GM18498 (cell line): ENCODE data around the gene TMEM86A.

ENCODE experiments used
- ATAC-seq: cut with Tn5 transposase; IDR thresholded peaks from one replicate; pipeline ENCODE4 v1.9.1; 2021; ENCODE audit warnings: mild to moderate bottlenecking, moderate library complexity; ENCODE audit not compliant: unreplicated experiment

The TMEM86A gene

GRCh38 chr11:18722293-18722637, 23.7 kb downstream of the TMEM86A start:
- peak; percentile 11 for ATAC-seq

- ATAC-seq = no peak
Measured at GRCh38 chr11:18723991-18724390, 25.4 kb downstream of the TMEM86A start.

DNA sequence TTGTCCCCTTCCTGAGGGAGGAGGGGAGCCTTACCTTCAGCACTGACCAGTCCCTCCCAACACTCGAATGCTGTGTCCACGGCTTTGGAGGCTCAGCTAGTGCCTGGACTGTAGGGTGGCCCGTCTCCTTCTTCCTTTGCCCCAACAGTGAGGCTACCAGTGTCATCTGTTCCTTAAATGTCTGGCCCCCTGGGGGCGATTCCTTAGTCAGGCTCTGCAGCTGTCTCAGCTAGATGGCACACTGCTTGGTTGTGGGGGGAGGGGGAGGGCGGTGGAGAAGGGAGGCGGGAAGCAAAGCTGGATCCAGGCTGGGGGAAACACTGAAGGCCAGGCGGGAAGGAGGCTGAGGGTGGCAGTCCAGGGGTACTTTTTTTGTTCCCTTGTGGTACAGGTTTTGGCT, 27.5 kb downstream of the TMEM86A start, which contains the start of gene IGSF22:
Gene IGSF22 (minus strand): TSS at position 149 of the 400 bp plus-strand sequence. CDS start 1,952 bp downstream, outside the sequence.
- no peak for ATAC-seq

GRCh38 chr11:18727479-18728236, 29.1 kb downstream of the TMEM86A start:
- peak; percentile 64 for ATAC-seq

DNA sequence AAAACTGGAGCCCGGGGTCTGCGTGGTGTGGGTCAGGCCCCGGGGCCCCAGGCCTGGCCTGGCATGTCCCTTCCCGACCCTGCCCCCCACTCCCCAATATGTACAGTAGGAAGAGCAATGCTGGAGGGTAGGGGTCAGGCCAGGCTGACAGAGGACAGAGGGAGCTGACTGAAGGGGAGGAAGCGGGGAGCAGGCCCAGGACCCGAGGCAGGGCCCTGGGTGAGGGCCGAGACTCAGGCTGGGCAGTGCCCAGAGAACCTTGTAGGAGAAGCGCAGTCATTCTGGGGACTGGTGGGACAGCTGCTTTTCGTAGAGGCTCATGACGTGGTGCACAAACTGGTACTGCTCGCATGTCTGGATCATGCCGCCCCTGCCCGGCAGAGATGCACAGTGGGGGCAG, 30.1 kb downstream of the TMEM86A start:
- ATAC-seq = no peak

- no peak for ATAC-seq
Measured at GRCh38 chr11:18729426-18729825, 30.8 kb downstream of the TMEM86A start.

DNA sequence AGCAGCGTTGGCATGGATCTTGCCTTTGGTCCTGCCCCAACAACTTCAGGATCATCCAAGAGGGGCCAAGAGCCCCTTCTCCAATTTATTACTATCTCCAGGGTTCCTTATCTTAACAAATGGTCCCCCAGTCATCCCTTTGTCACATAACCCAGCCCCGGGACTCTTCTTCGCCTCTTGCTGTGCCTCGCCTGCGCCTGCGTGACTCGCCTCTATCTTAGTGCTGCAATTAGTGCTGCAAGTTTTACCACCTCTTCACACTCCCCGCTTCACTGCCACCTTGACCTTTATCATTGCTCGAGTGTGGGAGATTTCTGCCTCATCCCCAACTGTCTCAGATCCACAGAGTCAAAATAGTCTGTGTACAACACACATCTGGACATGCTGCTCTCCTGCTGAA, 31.4 kb downstream of the TMEM86A start:
- no peak for ATAC-seq

GRCh38 chr11:18731441-18731840, 32.9 kb downstream of the TMEM86A start:
- ATAC-seq = no peak

DNA sequence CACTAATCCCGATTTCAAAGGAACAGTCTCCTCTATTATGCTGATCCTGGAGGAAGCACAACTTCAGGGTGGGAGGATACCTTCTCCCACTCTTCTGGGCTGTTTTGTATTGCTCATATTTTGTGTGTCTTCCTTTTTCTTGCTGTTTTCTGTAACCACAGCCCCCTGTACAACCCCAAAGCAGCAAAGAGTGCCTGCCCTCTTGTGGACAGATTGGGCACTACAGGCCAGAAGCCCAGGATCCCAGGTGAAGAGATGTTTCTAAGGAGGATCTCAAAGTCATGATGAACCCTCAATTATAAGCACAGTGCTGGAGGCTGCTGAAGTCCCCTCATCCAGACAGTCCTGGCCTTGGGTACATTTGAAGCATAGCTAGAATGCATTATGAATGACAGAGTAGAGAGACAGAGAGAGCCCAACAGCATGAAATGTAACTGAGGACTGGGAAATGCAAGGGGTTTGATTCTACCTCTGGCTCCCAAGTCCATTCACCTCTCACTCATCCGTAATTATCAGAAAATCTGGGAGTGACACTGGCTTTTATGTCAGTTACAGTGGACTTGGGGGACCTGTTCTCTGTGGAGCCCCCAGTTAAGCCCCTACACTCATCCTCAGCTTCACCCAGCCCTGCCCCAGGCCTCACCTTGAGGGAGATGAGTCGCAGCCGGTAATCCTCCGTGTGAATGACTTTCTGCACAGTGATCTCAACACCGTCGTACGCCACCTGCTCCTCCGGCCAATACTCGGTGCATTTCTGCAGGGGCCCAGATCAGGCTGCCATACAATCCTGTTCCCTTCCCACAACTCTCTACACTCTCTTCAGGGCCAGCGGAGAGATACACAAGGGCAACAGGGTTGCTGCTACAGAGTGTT, 33.6 kb downstream of the TMEM86A start:
- peak; percentile 66 for ATAC-seq

DNA sequence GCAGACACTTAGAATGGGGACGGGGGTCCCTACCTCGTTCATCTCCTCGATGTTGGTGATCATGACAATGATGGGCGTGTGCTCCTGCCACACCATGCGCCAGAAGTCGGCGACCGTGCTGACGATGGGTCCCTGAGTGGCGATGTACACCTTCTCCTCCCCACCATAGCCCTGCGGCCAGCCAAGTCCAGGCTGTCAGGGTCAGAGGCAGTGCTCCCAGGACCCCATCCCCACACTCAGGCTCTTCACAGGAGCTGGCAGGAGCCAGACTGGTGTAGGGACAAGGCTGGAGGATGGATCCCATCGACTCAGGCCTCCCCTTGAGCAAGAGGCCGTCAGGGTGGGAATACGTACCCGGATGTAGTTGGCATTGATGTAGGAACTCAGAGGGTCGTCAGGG, 34.6 kb downstream of the TMEM86A start:
- no peak for ATAC-seq

GRCh38 chr11:18736590-18737148, 38.1 kb downstream of the TMEM86A start:
- ATAC-seq = no peak

DNA sequence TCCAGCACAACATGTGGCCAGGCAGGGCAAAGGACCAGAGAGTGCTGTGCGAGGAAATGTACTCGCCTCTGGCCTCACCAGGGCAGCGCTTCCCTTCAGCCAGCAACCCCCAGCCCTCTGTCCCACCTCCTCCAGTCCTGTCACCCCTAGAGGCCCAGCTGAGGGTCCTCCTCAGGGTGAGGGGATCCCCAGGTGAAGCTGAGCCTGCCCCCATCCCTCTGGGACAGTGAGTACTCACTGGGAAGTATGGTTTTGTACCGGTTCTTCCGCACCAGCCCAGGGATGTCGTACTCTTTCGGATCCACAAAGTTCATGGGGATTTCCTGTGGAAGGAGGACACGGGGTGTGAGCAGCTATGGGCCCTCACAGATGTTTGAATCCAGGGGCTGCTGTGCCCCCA, 39.1 kb downstream of the TMEM86A start:
- ATAC-seq = no peak

- no peak for ATAC-seq
Measured at GRCh38 chr11:18739685-18740084, 41.1 kb downstream of the TMEM86A start.

GRCh38 chr11:18741783-18742182, 43.2 kb downstream of the TMEM86A start:
- no peak for ATAC-seq

DNA sequence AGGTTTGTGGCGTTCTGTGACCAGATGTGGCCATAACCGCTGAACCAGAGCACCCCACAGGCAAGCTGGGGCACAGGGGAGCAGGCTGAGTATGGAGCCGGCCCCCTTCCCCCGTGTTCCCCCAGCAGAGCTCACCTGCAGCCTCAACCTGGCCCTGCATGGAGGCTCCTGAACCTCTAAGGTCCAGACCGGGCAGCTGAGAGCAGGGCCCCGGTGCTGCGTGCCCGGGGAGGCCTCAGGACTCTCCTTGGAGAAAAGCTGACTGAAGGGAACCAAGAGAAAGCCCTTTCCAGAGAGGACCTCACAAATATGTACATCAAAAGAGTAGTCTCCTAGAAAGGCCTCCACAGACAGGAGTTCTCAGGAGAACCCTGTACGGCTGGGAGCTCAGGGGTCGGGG, 44.8 kb downstream of the TMEM86A start:
- ATAC-seq = no peak

DNA sequence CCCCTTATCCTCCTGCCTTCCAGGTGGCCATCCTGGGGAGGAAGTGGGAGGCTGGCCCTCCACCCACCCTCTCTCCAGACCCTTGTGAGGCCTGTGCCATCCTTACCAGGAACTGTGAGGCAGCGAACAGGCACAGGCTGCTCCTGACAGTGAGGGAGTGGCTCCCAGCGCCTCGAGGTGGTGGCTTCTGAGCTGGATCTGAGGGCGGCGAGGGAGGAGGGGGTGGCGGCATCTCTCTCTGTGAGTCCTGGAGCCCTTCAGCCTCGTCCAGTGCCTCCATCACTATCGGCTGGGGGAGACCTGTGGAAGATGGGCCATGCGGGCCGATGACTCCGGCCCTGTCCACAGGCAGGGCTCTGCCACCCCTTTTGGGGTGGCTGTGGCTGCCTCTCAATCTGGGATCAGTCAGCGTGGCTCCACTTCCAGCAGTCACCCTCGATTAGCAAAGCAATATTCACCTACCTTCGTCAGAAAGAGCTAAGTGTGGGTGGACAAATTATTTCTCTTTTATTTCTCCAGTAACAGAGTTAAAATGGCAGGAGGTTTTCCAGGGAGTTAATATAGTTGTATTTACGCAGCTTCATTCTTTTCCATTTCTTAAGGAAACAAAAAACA, 45.4 kb downstream of the TMEM86A start:
- ATAC-seq = no peak

- no peak for ATAC-seq
Measured at GRCh38 chr11:18745251-18745650, 46.7 kb downstream of the TMEM86A start.

DNA sequence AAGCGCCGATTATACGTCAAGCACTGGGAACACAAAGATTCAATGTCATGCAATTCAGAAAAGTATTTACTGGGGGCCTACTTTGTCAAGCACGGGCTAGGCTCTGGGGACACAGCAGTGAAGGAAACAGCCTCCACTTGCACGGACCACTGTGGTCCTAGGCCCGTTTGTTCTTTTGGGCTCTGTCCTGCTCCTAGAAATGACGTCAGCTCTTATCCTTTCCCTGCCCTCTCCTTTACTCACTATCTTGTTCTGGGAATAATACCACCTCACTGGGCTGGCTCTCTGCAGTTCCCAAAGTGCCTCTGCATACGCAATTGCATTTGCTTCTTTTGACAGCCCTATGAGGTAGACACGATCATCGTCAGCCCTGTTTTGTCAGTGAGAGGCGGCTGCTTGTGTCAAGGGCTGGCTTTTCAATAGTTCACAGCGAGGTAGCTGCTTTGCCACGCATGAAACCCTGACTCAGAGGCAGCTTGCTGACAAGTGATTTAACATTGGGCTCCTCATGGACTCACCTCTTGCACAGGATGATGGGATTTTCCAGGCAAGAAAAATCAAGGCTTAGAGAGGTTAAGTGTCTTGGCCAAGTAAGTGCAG, 50.3 kb downstream of the TMEM86A start:
- no peak for ATAC-seq

GRCh38 chr11:18749681-18750319, 51.2 kb downstream of the TMEM86A start:
- no peak for ATAC-seq

- ATAC-seq = no peak
Measured at GRCh38 chr11:18750944-18751343, 52.4 kb downstream of the TMEM86A start.
